HG02885 (cell line): ENCODE results near the gene PRKG1.
A peak's percentile ranks its signal among the peaks of the same experiment; 100 is the strongest.

Experiments
- ATAC-seq: cut with Tn5 transposase; IDR thresholded peaks from one replicate; pipeline ENCODE4 v1.9.1; 2021; ENCODE audit warnings: mild to moderate bottlenecking; ENCODE audit not compliant: unreplicated experiment, poor library complexity

PRKG1 gene

GRCh38 chr10:51615764-51616298 lies 541.5 kb downstream of the PRKG1 start:
- ATAC-seq, result no peak

GRCh38 chr10:51617576-51618235 lies 543.4 kb downstream of the PRKG1 start:
- ATAC-seq, result peak; percentile 47

- no peak for ATAC-seq
Observed at GRCh38 chr10:51619365-51619764, 545.1 kb downstream of the PRKG1 start.

GRCh38 chr10:51620131-51620530 lies 545.8 kb downstream of the PRKG1 start:
- ATAC-seq, result peak; percentile 31

GRCh38 chr10:51624013-51624412 lies 549.7 kb downstream of the PRKG1 start:
- ATAC-seq, result no peak

GRCh38 chr10:51629934-51630639 lies 555.8 kb downstream of the PRKG1 start:
- ATAC-seq, result no peak

- no peak for ATAC-seq
Observed at GRCh38 chr10:51630640-51631005, 556.3 kb downstream of the PRKG1 start.

- ATAC-seq, result no peak
Observed at GRCh38 chr10:51635436-51635835, 561.1 kb downstream of the PRKG1 start.

GRCh38 chr10:51638211-51638610 lies 563.9 kb downstream of the PRKG1 start:
- ATAC-seq, result no peak

GRCh38 chr10:51638737-51639136 lies 564.5 kb downstream of the PRKG1 start:
- no peak for ATAC-seq

GRCh38 chr10:51640120-51640819 lies 566.0 kb downstream of the PRKG1 start:
- no peak for ATAC-seq

GRCh38 chr10:51642581-51642980 lies 568.3 kb downstream of the PRKG1 start:
- no peak for ATAC-seq

- ATAC-seq, result no peak
Observed at GRCh38 chr10:51643734-51644133, 569.4 kb downstream of the PRKG1 start.

GRCh38 chr10:51649064-51649463 lies 574.8 kb downstream of the PRKG1 start:
- ATAC-seq, result no peak

- no peak for ATAC-seq
Observed at GRCh38 chr10:51651063-51651462, 576.8 kb downstream of the PRKG1 start.

GRCh38 chr10:51653025-51653424 lies 578.7 kb downstream of the PRKG1 start:
- no peak for ATAC-seq

GRCh38 chr10:51654918-51655317 lies 580.6 kb downstream of the PRKG1 start:
- ATAC-seq, result no peak

- no peak for ATAC-seq
Observed at GRCh38 chr10:51656503-51656902, 582.2 kb downstream of the PRKG1 start.

- no peak for ATAC-seq
Observed at GRCh38 chr10:51658000-51658399, 583.7 kb downstream of the PRKG1 start.

- no peak for ATAC-seq
Observed at GRCh38 chr10:51659344-51659743, 585.1 kb downstream of the PRKG1 start.

GRCh38 chr10:51663086-51663485 lies 588.8 kb downstream of the PRKG1 start:
- no peak for ATAC-seq
